Stimulated activated CD8-positive, alpha-beta memory T cell treated with anti-CD3 and anti-CD28 coated beads, Interleukin-12 subunit alpha, Interleukin-12 subunit beta, amount 100 ng/mL, for 24 hours (primary cell): Measurements from ENCODE around the gene PLA2G1B.

ENCODE experiments used
- DNase-seq: peaks from one replicate; pipeline ENCODE4 v3.0.0-alpha.2; 2020; ENCODE audit errors: extremely low read depth

Gene PLA2G1B

GRCh38 chr12:120324841-120325417 is 2.6 kb downstream of the PLA2G1B start:
- no peak for DNase-seq

GRCh38 chr12:120323772-120324171 is 3.8 kb downstream of the PLA2G1B start:
- no peak for DNase-seq

DNA sequence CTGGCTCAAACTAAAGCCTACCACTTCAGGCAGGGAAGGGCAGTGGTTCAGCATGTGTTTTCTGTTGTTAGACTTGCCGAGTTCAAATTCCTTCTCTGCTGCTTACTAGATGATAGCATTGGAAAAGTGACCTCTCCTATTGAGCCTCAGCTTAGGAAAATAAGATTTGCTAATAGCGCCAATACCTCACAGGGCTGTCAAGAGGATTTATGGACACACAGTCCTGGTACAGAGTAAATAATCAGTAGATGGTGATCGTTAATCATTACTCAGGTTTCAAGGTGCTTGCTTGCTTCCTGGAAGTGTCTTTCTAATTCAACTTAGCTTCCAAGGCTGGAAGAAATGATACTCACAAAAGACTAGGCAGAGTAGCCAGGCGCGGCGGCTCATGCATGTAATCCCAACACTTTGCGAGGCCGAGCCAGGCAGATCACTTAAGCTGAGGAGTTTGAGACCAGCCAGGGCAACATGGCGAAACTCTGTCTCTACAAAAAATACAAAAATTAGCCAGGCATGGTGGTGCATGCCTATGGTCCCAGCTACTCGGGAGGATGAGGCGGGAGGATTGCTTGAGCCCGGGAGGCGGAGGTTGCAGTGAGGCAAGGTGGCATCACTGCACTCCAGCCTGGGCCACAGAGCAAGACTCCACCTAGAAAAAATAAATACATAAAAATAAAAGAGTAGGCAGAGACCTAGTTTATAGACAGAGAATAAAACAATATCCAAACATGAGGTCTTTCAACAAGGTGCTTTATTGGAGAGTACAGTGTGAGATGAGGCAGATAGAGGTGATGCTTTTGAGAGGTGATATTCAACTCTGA is 6.0 kb downstream of the PLA2G1B start:
- DNase-seq, result no peak

- peak; percentile 99 for DNase-seq
Observed at GRCh38 chr12:120317224-120318105, 10.1 kb downstream of the PLA2G1B start.

DNA sequence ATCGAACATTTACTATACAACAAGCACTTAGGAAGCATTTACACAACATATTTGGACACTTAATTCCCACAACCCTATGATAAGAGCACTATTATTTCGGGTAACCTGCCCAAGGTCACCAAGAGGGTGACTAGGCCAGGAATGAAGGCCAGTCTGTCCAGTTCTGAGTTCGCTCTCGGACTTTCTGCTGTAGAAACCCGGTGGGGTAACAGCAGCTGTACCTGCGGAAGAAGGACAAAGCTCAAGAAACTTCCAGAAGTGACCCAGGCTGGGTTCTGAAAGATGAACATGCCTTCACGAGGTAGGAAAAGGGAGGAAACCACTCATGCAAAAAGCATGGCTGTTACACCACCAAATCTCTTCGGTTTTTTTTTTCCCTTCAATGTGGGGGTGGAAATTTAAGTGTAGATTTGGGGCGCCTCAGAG is 10.8 kb downstream of the PLA2G1B start:
- no peak for DNase-seq

- no peak for DNase-seq
Observed at GRCh38 chr12:120314220-120314619, 13.4 kb downstream of the PLA2G1B start.

DNA sequence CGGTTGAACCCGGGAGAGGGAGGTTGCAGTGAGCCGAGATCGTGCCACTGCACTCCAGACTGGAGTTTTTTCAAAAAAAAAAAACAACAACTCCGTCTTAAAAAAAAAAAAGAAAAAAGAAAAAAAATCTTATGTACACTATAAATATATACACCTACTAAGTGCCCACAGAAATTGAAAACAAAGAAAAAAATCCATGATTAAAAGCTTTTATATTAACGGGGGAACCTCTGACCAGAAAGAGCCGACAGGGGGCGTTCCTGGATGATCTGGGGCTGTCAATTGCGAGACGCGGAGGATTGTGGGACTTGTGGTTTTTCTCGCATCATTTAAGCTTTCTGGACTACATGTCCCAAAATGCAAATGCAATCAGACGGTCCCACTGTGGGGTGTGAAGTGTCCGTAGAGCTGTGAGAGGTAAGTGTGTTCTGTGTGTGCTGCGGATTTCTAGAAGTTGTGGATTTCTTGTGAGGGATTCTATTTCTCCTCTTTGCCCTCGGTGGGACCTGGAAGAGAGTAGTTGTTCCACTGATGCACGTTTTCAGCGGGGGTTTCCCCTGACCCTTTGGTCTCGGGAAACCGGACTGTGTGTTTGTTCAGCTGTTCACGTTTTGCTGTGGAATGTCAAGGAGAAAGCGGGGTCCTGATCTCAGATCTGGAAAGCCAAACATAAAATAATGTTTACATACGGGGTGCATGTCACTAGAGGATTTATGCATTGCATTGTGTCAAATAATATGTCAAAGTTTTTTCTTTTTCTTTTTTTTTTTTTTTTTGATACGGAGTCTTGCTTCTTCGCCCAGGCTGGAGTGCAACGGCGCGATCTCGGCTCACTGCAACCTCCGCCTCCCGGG is 25.4 kb downstream of the PLA2G1B start, which contains the start of gene SIRT4:
Gene SIRT4, plus strand, starts transcription at position 360 of the 854 bp plus-strand sequence. CDS start 1,241 bp downstream, outside the sequence.
- peak; percentile 80 for DNase-seq

GRCh38 chr12:120292661-120293531 is 34.7 kb downstream of the PLA2G1B start, which contains the start of gene RNU4-1:
RNU4-1 (minus strand) TSS chr12:120293237.
- DNase-seq, result peak; percentile 60

- DNase-seq, result no peak
Observed at GRCh38 chr12:120292411-120292660, 35.2 kb downstream of the PLA2G1B start.

DNA sequence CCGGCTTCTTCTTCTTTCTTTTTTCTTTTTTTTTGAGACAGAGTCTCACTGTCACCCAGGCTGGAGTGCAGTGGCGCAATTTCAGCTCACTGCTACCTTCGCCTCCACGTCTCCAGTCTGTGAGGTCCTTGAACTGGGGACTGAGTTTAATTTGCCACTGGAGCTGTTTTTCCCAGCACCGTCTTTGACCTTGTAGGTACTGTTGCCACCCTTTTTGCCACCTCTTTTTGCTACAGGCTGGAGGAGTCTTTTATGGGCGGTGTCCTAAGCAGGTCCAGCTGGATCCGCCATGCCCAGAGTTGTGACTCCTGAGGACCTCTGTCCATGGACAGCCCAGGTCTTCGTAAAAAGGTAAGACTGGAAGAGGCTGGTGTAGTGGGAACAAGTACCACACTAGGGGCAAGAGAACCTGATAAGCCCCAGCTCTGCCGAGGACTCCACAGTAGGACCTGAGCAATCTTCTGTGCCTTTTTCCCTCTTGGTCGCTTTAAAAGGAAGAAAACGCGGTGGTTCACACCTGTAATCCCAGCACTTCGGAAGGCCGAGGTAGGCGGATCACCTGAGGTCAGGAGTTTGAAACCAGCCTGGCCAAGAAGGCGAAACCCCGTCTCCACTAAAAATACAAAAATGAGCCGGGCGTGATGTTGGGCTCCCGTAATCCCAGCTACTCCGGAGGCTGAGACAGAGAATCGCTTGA is 36.8 kb downstream of the PLA2G1B start:
- no peak for DNase-seq

DNA sequence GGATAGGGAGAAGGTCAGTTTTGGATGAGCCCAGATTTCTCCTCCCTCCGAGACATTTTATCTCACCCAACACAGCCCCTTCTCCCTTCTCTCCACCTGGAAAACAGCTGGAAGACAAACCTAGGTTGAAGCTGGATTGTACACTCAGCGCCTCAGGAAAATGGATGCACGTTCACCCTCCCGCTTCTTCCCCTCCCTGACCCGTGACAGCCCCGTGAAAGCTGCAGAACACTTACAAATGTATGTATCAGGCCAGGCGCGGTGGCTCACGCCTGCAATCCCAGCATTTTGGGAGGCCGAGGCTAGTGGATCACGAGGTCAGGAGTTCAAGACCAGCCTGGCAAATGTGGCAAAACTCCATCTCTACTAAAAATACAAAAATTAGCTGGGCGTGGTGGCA is 40.1 kb downstream of the PLA2G1B start:
- no peak for DNase-seq

DNA sequence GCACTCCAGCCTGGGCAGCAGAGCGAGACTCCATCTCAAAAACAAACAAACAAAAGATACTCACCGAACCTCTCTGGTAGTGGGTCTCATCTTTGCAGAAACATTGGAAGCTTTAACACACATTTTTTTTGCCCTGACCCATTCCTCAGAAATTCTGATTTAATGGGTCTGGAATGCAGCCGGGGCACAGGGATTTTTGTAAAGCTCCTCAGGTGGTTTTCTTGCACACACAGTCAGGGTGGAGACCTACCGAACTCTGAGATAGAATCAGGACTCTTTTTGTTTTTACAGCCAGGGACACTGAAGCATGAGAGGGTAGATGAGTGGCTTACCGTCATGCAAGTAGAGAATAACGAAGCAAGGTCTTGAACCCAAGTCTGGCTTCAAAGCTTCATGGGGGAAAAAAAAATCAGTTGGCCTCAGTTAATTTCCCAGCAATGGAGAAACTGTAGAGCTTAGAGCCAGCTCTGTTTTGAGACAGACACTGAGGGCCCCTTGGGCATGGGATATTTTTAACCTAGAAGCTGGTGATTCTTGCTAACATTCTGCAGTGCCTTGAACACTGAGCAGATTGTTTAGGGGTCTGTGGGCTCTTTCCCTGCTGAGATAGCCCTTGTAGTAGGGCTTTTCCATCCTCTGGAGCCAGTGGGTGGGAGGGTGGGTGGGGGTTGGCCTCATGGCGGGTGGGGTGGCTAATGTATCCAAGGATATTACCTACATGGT is 40.6 kb downstream of the PLA2G1B start:
- no peak for DNase-seq

DNA sequence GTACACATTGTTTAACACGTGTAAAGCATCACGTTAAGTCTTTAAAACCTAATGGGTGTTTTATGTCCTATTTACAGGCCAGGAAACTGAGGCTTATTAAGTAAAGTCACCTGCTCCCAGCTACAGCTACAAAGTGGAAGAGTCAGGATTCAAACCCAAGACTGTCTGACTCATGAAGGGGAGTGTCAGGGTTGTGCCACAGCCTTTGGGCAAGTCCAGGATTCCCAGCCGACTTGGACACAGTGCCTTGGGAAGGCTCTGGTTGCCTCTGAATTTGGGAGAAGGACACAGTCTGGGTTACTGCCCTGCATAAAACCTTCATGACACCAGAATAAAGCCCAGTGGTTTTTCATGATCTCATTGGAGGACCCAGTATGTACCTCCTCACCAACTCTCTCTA is 43.2 kb downstream of the PLA2G1B start:
- no peak for DNase-seq

DNA sequence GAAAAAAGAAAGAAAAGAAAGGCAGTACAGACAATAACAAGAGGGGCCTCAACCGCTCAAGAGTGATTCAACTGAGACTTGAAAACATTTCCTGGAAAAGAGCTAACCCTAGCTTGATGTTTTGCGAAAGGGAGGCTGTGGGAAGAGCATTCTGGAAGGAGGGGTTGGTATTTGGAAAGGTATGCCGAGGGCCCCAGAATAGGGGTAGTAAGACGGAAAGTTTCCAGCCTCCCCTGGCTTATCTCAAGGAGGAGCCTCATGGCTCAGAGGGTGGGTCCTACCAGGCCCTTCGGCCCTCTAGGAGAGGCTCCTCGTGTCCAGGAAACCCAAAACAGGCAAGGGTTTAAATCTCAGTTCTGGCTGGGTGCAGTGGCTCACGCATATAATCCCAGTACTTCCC is 44.3 kb downstream of the PLA2G1B start:
- no peak for DNase-seq

DNA sequence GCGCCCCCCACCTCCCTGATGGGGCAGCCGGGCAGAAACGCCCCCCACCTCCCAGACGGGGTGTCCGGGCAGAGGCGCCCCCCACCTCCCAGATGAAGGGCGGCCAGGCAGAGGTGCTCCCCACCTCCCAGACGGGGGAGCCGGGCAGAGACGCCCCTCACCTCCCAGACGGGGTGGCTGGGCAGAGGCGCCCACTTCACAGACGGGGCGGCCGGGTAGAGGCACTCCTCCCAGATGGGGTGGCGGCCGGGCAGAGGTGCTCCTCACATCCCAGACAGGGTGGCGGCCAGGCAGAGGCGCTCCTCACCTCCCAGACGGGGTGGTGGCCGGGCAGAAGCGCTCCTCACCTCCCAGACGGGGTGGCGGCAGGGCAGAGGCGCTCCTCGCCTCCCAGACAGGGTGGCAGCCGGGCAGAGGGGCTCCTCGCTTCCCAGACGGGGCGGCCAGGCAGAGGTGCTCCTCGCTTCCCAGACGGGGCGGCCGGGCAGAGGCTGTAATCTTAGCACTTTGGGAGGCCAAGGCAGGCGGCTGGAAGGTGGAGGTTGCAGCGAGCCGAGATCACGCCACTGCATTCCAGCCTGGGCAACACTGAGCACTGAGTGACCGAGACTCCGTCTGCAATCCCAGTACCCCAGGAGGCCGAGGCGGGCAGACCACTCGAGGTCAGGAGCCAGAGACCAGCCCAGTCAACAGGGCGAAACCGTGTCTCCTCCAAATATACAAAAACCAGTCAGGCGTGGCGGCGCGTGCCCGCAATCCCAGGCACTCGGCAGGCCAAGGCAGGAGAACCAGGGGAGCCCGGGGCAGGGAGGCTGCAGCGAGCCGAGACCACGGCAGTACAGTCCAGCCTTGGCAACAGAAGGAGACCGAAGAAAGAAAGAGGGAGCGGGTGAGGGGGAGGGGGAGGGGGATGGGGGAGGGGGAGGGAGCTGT is 49.2 kb downstream of the PLA2G1B start:
- DNase-seq, result no peak

GRCh38 chr12:120276734-120277133 is 50.8 kb downstream of the PLA2G1B start:
- DNase-seq, result no peak
